K562 (cell line): ENCODE measurements around the gene AMBRA1. TPM values are rescaled to one million over a fixed set of nuclear protein-coding genes. Genes with fewer than 3 reads are reported as not detected.

Experiments
- ATF2 ChIP-seq: sonication (generic); formaldehyde crosslinking; IDR thresholded peaks from 2 replicates; pipeline ENCODE4 v1.8.1; 2022; ENCODE audit warnings: missing genetic modification reagents
- BHLHE40 ChIP-seq: IDR thresholded peaks from 2 replicates; pipeline ENCODE4 v1.6.1; 2011; ENCODE audit warnings: low read length, improper control_type of control experiment
- C11orf30 ChIP-seq: fragments of 450-650 bp; IDR thresholded peaks from 2 replicates; pipeline ENCODE4 v1.6.1; 2016; ENCODE audit warnings: low read depth, mild to moderate bottlenecking
- CEBPB ChIP-seq: fragments of 450-650 bp; IDR thresholded peaks from 2 replicates; pipeline ENCODE4 v1.6.1; 2016; ENCODE audit warnings: missing genetic modification characterization, missing compliant biosample characterization
- DMBX1 ChIP-seq: fragments of 250-450 bp; sonication (Bioruptor Pico); IDR thresholded peaks from 2 replicates; pipeline ENCODE4 v1.8.0; 2022; ENCODE audit warnings: inconsistent platforms, mild to moderate bottlenecking, moderate library complexity, borderline replicate concordance
- E2F4 ChIP-seq: sonication (generic); formaldehyde crosslinking; IDR thresholded peaks from 2 replicates; pipeline ENCODE4 v1.8.0; 2022; ENCODE audit warnings: mild to moderate bottlenecking, low read depth, missing genetic modification reagents
- FOXJ2 ChIP-seq: fragments of 200-800 bp; sonication (Bioruptor generic); IDR thresholded peaks from 2 replicates; pipeline ENCODE4 v1.6.1; 2016; ENCODE audit warnings: missing genetic modification characterization, missing compliant biosample characterization
- HBP1 ChIP-seq: fragments of 450-650 bp; formaldehyde crosslinking; IDR thresholded peaks from 2 replicates; pipeline ENCODE4 v1.4.0; 2022; ENCODE audit warnings: missing genetic modification characterization
- HDAC2 ChIP-seq: fragments of 450-650 bp; IDR thresholded peaks from 2 replicates; pipeline ENCODE4 v1.6.1; 2016; ENCODE audit warnings: mild to moderate bottlenecking
- HINFP ChIP-seq: fragments of 450-650 bp; conservative IDR thresholded peaks from 2 replicates; pipeline ENCODE4 v1.6.1; 2016; ENCODE audit warnings: missing genetic modification characterization, low read depth, mild to moderate bottlenecking, control low read depth, missing compliant biosample characterization
- MED1 ChIP-seq: sonication (generic); formaldehyde crosslinking; IDR thresholded peaks from 2 replicates; pipeline ENCODE4 v1.8.1; 2023; ENCODE audit warnings: missing genetic modification reagents, borderline replicate concordance
- PKNOX1 ChIP-seq: fragments of 450-650 bp; IDR thresholded peaks from 2 replicates; pipeline ENCODE4 v1.6.1; 2016
- SIX5 ChIP-seq, 2 experiments: IDR thresholded peaks; 2 replicates each; pipeline ENCODE4 v1.6.1; 2011; ENCODE audit warnings: low read length in 2 of 2, borderline replicate concordance in 1 of 2, low read depth in 1 of 2, mild to moderate bottlenecking in 1 of 2, moderate library complexity in 1 of 2; ENCODE audit not compliant: insufficient read depth in 1 of 2
- SRSF1 ChIP-seq: fragments of 200-400 bp; formaldehyde crosslinking; IDR thresholded peaks from 2 replicates; pipeline ENCODE4 v1.6.1; 2017; ENCODE audit warnings: mild to moderate bottlenecking, low read depth, low read length, moderate library complexity
- SRSF7 ChIP-seq: fragments of 200-400 bp; formaldehyde crosslinking; optimal IDR thresholded peaks from 2 replicates; pipeline ENCODE3; 2017; ENCODE audit warnings: mild to moderate bottlenecking, low read depth, low read length
- ZFP91 ChIP-seq: sonication (generic); formaldehyde crosslinking; IDR thresholded peaks from 2 replicates; pipeline ENCODE4 v1.8.0; 2022; ENCODE audit warnings: mild to moderate bottlenecking, missing genetic modification reagents
- ZNF24 ChIP-seq: fragments of 450-650 bp; IDR thresholded peaks from 2 replicates; pipeline ENCODE4 v1.6.1; 2016
- ZNF274 ChIP-seq: IDR thresholded peaks from 2 replicates; pipeline ENCODE4 v1.6.1; 2011; ENCODE audit warnings: low read depth, mild to moderate bottlenecking, low read length, moderate library complexity, borderline replicate concordance
- ZNF584 ChIP-seq: fragments of 200-800 bp; sonication (Bioruptor generic); IDR thresholded peaks from 2 replicates; pipeline ENCODE4 v1.6.1; 2016; ENCODE audit warnings: low read depth, mild to moderate bottlenecking, missing genetic modification characterization, missing compliant biosample characterization
- ZNF778 ChIP-seq: fragments of 450-650 bp; formaldehyde crosslinking; IDR thresholded peaks from 2 replicates; pipeline ENCODE4 v1.4.0; 2020; ENCODE audit warnings: mild to moderate bottlenecking, moderate library complexity
- ZNF79 ChIP-seq: fragments of 250-450 bp; sonication (Bioruptor Pico); IDR thresholded peaks from 2 replicates; pipeline ENCODE4 v1.4.0; 2020; ENCODE audit warnings: low read depth, mild to moderate bottlenecking, moderate library complexity
- polyA plus RNA-seq, 8 experiments: library from polyadenylated mRNA; depleted of rRNA in 4 of 8; stranded (reverse) in 5 of 8; unstranded in 3 of 8; fragments of >200 nt; fragmentation: Nextera tagmentation in 2 of 8; fragmentation: Illumina TruSeq in 1 of 8; extraction: Ambion mirVana in 2 of 8; extraction: Trizol in 1 of 8; gene quantifications; 2 replicates each; pipeline versions ENCODE4 v1.2.1 to v1.2.3, GENCODE V29; 2011 to 2014; ENCODE audit warnings: inconsistent platforms in 1 of 8, missing spikeins in 1 of 8
- total RNA-seq, 7 experiments: library from RNA; depleted of rRNA in 6 of 7; stranded (reverse); fragments of >200 nt in 6 of 7; fragmentation: Illumina TruSeq in 2 of 7; extraction: Trizol in 2 of 7; gene quantifications; 2 replicates each; pipeline versions ENCODE4 v1.2.1 to v1.2.3, GENCODE V29; 2011 to 2021; ENCODE audit warnings: low replicate concordance in 1 of 7

AMBRA1 gene
- total and polyA plus RNA-seq, 9 of the 15 experiments (the other 6 are each of a cell fraction or from before 2014, with no cell fraction given): 0.15 to 24.5 (median 13.0) TPM

- no peak for TF ChIP-seq MED1 (CRISPR knock-in tag)
- no peak for TF ChIP-seq DMBX1
- peak; percentile 99 for TF ChIP-seq C11orf30
- TF ChIP-seq ZNF584 (CRISPR knock-in tag): no peak
- no peak for TF ChIP-seq ZNF24
- TF ChIP-seq CEBPB: no peak
- no peak for TF ChIP-seq SIX5 (IDR thresholded peaks at IDR 0.05; ENCODE audit: borderline replicate concordance in 1 of 2, insufficient read depth in 1 of 2, low read depth in 1 of 2, low read length in 2 of 2)
- TF ChIP-seq SRSF7: no peak
- TF ChIP-seq HBP1 (CRISPR knock-in tag): no peak
- TF ChIP-seq E2F4 (CRISPR knock-in tag): no peak
- TF ChIP-seq FOXJ2 (tag): no peak
- TF ChIP-seq PKNOX1: peak; percentile 66
- no peak for TF ChIP-seq HINFP (tag)
- no peak for TF ChIP-seq ZNF79 (CRISPR knock-in tag)
- TF ChIP-seq ATF2: no peak
- TF ChIP-seq ZFP91 (CRISPR knock-in tag): no peak
- TF ChIP-seq BHLHE40: no peak
- 0 out of 2 replicates have a peak, but pooled peaks have one; percentile 34 for TF ChIP-seq HDAC2
- no peak for TF ChIP-seq ZNF274
- TF ChIP-seq SRSF1: no peak
- TF ChIP-seq ZNF778 (CRISPR knock-in tag): no peak
These were observed 166.5 kb downstream of the AMBRA1 start (continued) for GRCh38 chr11:46427364-46427763.
